OCI-LY1 (cell line): ENCODE data around the gene MCU.

Source experiments
- H2AFZ ChIP-seq: fragments of 200-600 bp; sonication (generic), shearing (Covaris generic); 2 replicates; pipeline ENCODE4 v1.6.0; 2014; ENCODE audit warnings: antibody characterized with exemption, mild to moderate bottlenecking, low read length
- H3F3A ChIP-seq: fragments of 200-600 bp; sonication (generic), shearing (Covaris generic); 2 replicates; pipeline ENCODE4 v1.6.0; 2014; ENCODE audit warnings: mild to moderate bottlenecking, antibody characterized with exemption, low read length, moderate library complexity; ENCODE audit not compliant: insufficient read depth
- H3K27ac ChIP-seq: fragments of 200-600 bp; sonication (generic); 2 replicates; pipeline ENCODE4 v1.5.1; 2014; ENCODE audit warnings: low read length, mixed run types, mild to moderate bottlenecking, low read depth; ENCODE audit not compliant: poor library complexity, severe bottlenecking
- H3K27me3 ChIP-seq: fragments of 200-600 bp; sonication (generic); 2 replicates; pipeline ENCODE4 v1.6.0; 2014; ENCODE audit warnings: antibody characterized with exemption, mild to moderate bottlenecking, low read length, moderate library complexity; ENCODE audit not compliant: insufficient read depth
- H3K36me3 ChIP-seq: fragments of 200-600 bp; sonication (generic); 2 replicates; pipeline ENCODE4 v1.6.1; 2014; ENCODE audit warnings: mild to moderate bottlenecking, antibody characterized with exemption, low read length, moderate library complexity, mixed read lengths; ENCODE audit not compliant: insufficient read depth
- H3K4me1 ChIP-seq: fragments of 200-600 bp; sonication (generic); 2 replicates; pipeline ENCODE4 v1.5.1; 2014; ENCODE audit warnings: mild to moderate bottlenecking, low read length, moderate library complexity; ENCODE audit not compliant: insufficient read depth, severe bottlenecking
- H3K4me2 ChIP-seq: fragments of 200-600 bp; sonication (generic), shearing (Covaris generic); 2 replicates; pipeline ENCODE4 v1.6.1; 2014; ENCODE audit warnings: low read length
- H3K4me3 ChIP-seq: fragments of 200-600 bp; sonication (generic); 2 replicates; pipeline ENCODE4 v1.5.1; 2014; ENCODE audit warnings: low read length, low read depth, mild to moderate bottlenecking, mixed read lengths; ENCODE audit not compliant: poor library complexity, severe bottlenecking
- H3K79me2 ChIP-seq: fragments of 200-600 bp; shearing (Covaris generic); 2 replicates; pipeline ENCODE4 v1.6.1; 2016; ENCODE audit warnings: mixed run types, low read length, mixed read lengths; ENCODE audit not compliant: insufficient read depth
- H3K9ac ChIP-seq: fragments of 200-600 bp; sonication (generic), shearing (Covaris generic); 2 replicates; pipeline ENCODE4 v1.6.1; 2014; ENCODE audit warnings: mild to moderate bottlenecking, low read length, mixed read lengths
- H3K9me2 ChIP-seq: fragments of 200-600 bp; sonication (generic), shearing (Covaris generic); 2 replicates; pipeline ENCODE4 v1.6.1; 2014; ENCODE audit warnings: low read depth, mild to moderate bottlenecking, low read length, mixed read lengths
- H3K9me3 ChIP-seq: fragments of 200-600 bp; shearing (Covaris generic); 2 replicates; pipeline ENCODE4 v1.6.1; 2014; ENCODE audit warnings: low read length, mixed read lengths
- H4K20me1 ChIP-seq: fragments of 200-600 bp; sonication (generic), shearing (Covaris generic); 2 replicates; pipeline ENCODE4 v1.6.0; 2016; ENCODE audit warnings: mild to moderate bottlenecking, low read length; ENCODE audit not compliant: insufficient read depth
- EZH2 ChIP-seq: fragments of 200-600 bp; sonication (generic), shearing (Covaris generic); IDR thresholded peaks from 2 replicates; pipeline ENCODE4 v1.8.0; 2017; ENCODE audit warnings: borderline replicate concordance, mixed run types, mild to moderate bottlenecking, antibody characterized with exemption, low read length, moderate library complexity, mixed read lengths
- TF ChIP-seq, protein P1 (sequence below): fragments of 200-600 bp; sonication (generic), shearing (Covaris generic); IDR thresholded peaks from 2 replicates; pipeline ENCODE4 v1.5.1; 2017; ENCODE audit warnings: mild to moderate bottlenecking, antibody characterized with exemption, low read length, moderate library complexity, mixed read lengths

Gene MCU

DNA sequence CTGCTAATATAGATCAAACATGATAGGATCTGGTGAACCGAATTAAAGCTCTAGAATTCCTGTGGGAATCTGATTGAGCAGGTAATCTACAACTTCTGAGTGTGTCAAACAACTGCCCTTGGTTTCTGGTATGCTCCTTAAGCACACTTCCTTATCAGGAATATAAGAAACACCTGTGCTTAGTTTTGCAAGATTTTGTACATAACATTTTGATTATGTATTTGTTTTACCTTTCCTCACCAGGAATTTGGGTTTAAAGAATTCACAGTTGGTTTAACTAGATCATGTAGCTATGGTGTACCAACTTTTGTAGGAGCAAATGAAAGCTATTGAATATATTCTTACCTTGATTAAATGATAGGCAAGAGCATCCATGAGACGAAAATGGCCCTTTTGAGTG is 40.6 kb downstream of the MCU start:
- Histone ChIP-seq H3K4me1 (peaks cover 5% of the 10 kb centered on the region), H3F3A (no peaks in the 10 kb centered on the region), H3K4me2 (no peak overlapping the region), H2AFZ (no peak overlapping the region), H3K27me3 (no peaks in the 10 kb centered on the region), H3K36me3 (no peaks in the 10 kb centered on the region), H4K20me1 (no peaks in the 10 kb centered on the region), H3K4me3 (no peak overlapping the region), H3K9ac (no peak overlapping the region), H3K9me3 (no peaks in the 10 kb centered on the region), H3K27ac (no peak overlapping the region), H3K79me2 (peaks cover 8% of the 10 kb centered on the region), H3K9me2 (no peaks in the 10 kb centered on the region)
- TF ChIP-seq, protein P1, sequence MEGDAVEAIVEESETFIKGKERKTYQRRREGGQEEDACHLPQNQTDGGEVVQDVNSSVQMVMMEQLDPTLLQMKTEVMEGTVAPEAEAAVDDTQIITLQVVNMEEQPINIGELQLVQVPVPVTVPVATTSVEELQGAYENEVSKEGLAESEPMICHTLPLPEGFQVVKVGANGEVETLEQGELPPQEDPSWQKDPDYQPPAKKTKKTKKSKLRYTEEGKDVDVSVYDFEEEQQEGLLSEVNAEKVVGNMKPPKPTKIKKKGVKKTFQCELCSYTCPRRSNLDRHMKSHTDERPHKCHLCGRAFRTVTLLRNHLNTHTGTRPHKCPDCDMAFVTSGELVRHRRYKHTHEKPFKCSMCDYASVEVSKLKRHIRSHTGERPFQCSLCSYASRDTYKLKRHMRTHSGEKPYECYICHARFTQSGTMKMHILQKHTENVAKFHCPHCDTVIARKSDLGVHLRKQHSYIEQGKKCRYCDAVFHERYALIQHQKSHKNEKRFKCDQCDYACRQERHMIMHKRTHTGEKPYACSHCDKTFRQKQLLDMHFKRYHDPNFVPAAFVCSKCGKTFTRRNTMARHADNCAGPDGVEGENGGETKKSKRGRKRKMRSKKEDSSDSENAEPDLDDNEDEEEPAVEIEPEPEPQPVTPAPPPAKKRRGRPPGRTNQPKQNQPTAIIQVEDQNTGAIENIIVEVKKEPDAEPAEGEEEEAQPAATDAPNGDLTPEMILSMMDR: no peak
- no peak for TF ChIP-seq EZH2

DNA sequence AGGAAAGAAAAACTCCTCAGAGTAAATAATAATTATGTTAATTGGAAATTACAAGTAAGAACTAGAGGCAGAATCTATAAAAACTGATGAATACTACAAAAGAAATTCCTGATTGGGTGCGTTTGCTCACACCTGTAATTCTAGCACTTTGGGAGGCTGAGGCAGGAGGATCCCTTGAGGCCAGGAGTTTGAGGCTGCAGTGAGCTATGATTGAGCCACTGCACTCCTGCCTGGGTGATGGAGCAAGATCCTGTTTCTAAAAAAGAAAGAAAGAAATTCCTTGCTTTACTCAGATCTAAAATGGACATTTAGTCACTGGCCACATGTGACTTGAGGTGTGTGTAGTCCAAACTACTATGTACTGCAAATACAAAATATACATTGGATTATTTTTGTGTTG is 42.0 kb downstream of the MCU start:
- H3F3A ChIP-seq: no peaks in the 10 kb centered on the region
- peaks cover 8% of the 10 kb centered on the region for H3K79me2 ChIP-seq
- no peak overlapping the region for H3K4me2 ChIP-seq
- peaks cover 12% of the 10 kb centered on the region for H3K4me1 ChIP-seq
- no peaks in the 10 kb centered on the region for H3K9me2 ChIP-seq
- H3K27ac ChIP-seq: no peak overlapping the region
- H3K36me3 ChIP-seq: no peaks in the 10 kb centered on the region
- H3K27me3 ChIP-seq: no peaks in the 10 kb centered on the region
- no peak overlapping the region for H3K9ac ChIP-seq
- no peak for TF ChIP-seq EZH2
- TF ChIP-seq, protein P1: no peak
- H4K20me1 ChIP-seq: no peaks in the 10 kb centered on the region
- no peak overlapping the region for H3K4me3 ChIP-seq
- H3K9me3 ChIP-seq: no peaks in the 10 kb centered on the region
- H2AFZ ChIP-seq: no peak overlapping the region

DNA sequence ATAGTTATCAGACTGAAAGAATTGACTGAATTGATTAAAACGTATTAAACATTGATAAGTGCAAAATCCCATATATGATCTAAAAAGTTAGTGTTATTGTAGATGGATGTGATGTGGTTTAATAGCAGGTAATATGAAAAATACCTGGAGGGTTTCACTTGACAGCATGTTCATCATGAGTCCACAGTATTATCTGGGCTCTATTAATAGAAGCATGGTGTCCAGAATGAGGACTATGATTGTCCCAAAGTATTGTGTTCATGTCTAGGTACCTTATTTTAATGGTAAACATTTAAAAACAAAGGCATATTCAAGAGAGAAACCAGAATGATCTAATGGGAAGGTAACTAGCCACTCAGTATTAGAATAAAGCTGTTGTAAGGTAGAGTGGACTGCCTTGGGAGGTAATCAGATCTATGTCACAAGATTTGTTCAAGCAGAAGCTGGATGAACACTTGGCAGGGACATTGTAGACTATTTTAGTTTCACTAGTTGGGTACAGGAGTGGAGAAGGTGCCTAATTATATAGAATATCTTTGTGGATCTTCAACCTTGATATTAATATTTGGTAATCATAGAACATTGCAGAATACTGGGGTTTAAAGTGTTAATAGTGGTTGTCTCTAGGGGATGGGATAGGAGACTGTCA is 43.5 kb downstream of the MCU start:
- TF ChIP-seq, protein P1: no peak
- TF ChIP-seq EZH2: no peak
- H3K27me3 ChIP-seq: no peaks in the 10 kb centered on the region
- H3K9ac ChIP-seq: no peak overlapping the region
- no peak overlapping the region for H3K4me2 ChIP-seq
- H2AFZ ChIP-seq: no peak overlapping the region
- H3K4me1 ChIP-seq: peaks cover 12% of the 10 kb centered on the region
- no peaks in the 10 kb centered on the region for H3K9me2 ChIP-seq
- H3K4me3 ChIP-seq: no peak overlapping the region
- H3K79me2 ChIP-seq: peaks cover 8% of the 10 kb centered on the region
- no peaks in the 10 kb centered on the region for H4K20me1 ChIP-seq
- H3K9me3 ChIP-seq: no peaks in the 10 kb centered on the region
- H3F3A ChIP-seq: no peaks in the 10 kb centered on the region
- no peaks in the 10 kb centered on the region for H3K36me3 ChIP-seq
- H3K27ac ChIP-seq: no peak overlapping the region
